HG02610 (cell line): Measurements from ENCODE around the gene STK40.

Source experiments
- ATAC-seq: cut with Tn5 transposase; IDR thresholded peaks from one replicate; pipeline ENCODE4 v1.9.1; 2021; ENCODE audit warnings: mild to moderate bottlenecking, moderate library complexity; ENCODE audit not compliant: unreplicated experiment

STK40 gene

GRCh38 chr1:36398370-36398977 is 12.8 kb upstream of the STK40 start:
- no peak for ATAC-seq

- peak; percentile 82 for ATAC-seq
These were observed 11.9 kb upstream of the STK40 start, which contains the start of gene LSM10 for GRCh38 chr1:36397378-36398230. Gene LSM10 (minus strand): TSS chr1:36397908. CDS start chr1:36394129, 3,779 bp downstream.

- peak; percentile 23 for ATAC-seq
These were observed 11.3 kb upstream of the STK40 start for GRCh38 chr1:36397083-36397377.

GRCh38 chr1:36396359-36396758 is 10.6 kb upstream of the STK40 start:
- ATAC-seq = no peak

- no peak for ATAC-seq
These were observed 8.0 kb upstream of the STK40 start for GRCh38 chr1:36393686-36394085.

- ATAC-seq = no peak
These were observed 7.1 kb upstream of the STK40 start for GRCh38 chr1:36392836-36393235.

- ATAC-seq = no peak
These were observed 5.5 kb upstream of the STK40 start for GRCh38 chr1:36391271-36391670.

- no peak for ATAC-seq
These were observed 4.7 kb upstream of the STK40 start for GRCh38 chr1:36390411-36390810.

- ATAC-seq = no peak
These were observed 4.3 kb upstream of the STK40 start for GRCh38 chr1:36389999-36390398.

GRCh38 chr1:36389261-36389660 is 3.5 kb upstream of the STK40 start:
- no peak for ATAC-seq

- ATAC-seq = no peak
These were observed 1.6 kb upstream of the STK40 start for GRCh38 chr1:36387141-36387949.

GRCh38 chr1:36386265-36387140 is 779 bp upstream of the STK40 start:
- ATAC-seq = peak; percentile 56

GRCh38 chr1:36384542-36385409 is 948 bp downstream of the STK40 start:
- ATAC-seq = no peak

- no peak for ATAC-seq
These were observed 2.5 kb downstream of the STK40 start for GRCh38 chr1:36383240-36383639.

- ATAC-seq = no peak
These were observed 3.1 kb downstream of the STK40 start for GRCh38 chr1:36382669-36383068.

GRCh38 chr1:36382231-36382630 is 3.5 kb downstream of the STK40 start:
- ATAC-seq = no peak

- no peak for ATAC-seq
These were observed 4.3 kb downstream of the STK40 start for GRCh38 chr1:36381405-36381804.

GRCh38 chr1:36380782-36381181 is 4.9 kb downstream of the STK40 start:
- no peak for ATAC-seq

- no peak for ATAC-seq
These were observed 5.5 kb downstream of the STK40 start for GRCh38 chr1:36380143-36380619.
